Natural killer cell treated with Interleukin-12 subunit alpha and Interleukin-12 subunit beta and Interleukin-15 and Interleukin-18, amount 100 ng/mL, for 72 hours (primary cell): ENCODE data around the gene CDX2. TPM values are rescaled to one million over a fixed set of nuclear protein-coding genes. Genes with fewer than 3 reads are reported as not detected.
"Not testable (repeated sequence)": the region's sequence is repeated elsewhere in the genome, so short reads cannot be mapped to it uniquely, and the experiment has no call there.

Experiments used
- ATAC-seq, 2 donors: fragments of 150-1000 bp; cut with Tn5 transposase in 1 of 2; sonication (Bioruptor Pico), chemical (Tn5 transposase) in 1 of 2; 2 replicates each; pipeline ENCODE4 v1.10.0; 2021
- DNase-seq: peaks from one replicate; pipeline ENCODE4 v3.0.0; 2022; ENCODE audit warnings: low spot score
- H3K27ac Mint-ChIP-seq, 2 donors: 1 replicate in 1 of 2; 2 replicates in 1 of 2; pipeline ENCODE4 v1.8.0; 2022; ENCODE audit warnings: mixed read lengths in 2 of 2, mild to moderate bottlenecking in 1 of 2, moderate library complexity in 1 of 2
- H3K27me3 Mint-ChIP-seq, 2 donors: 1 replicate in 1 of 2; 2 replicates in 1 of 2; pipeline ENCODE4 v1.8.0; 2022; ENCODE audit warnings: mixed read lengths in 2 of 2
- H3K36me3 Mint-ChIP-seq: one replicate; pipeline ENCODE4 v1.8.0; 2022; ENCODE audit warnings: mixed read lengths
- H3K4me1 Mint-ChIP-seq, 2 donors: 1 replicate in 1 of 2; 2 replicates in 1 of 2; pipeline ENCODE4 v1.8.0; 2022; ENCODE audit warnings: low read depth in 2 of 2, mixed read lengths in 2 of 2, mild to moderate bottlenecking in 1 of 2
- H3K4me3 Mint-ChIP-seq: one replicate; pipeline ENCODE4 v1.8.0; 2022; ENCODE audit warnings: mixed read lengths
- H3K9me3 Mint-ChIP-seq: 2 replicates; pipeline ENCODE4 v1.8.0; 2022; ENCODE audit warnings: mixed read lengths
- total RNA-seq, 2 donors: library from RNA; stranded (reverse); gene quantifications; one replicate each; pipeline ENCODE4 v1.2.3, GENCODE V29; 2022

Gene CDX2
- total RNA-seq, result not detected

GRCh38 chr13:27969082-27969865 lies at the start of gene CDX2:
Gene CDX2 (minus strand): TSS chr13:27969315. CDS start chr13:27969006, 309 bp downstream.
- peaks cover 0 to 7% of the 10 kb centered on the region in 2 donors for H3K4me1 Mint-ChIP-seq
- no peak within 1 kb of the TSS for H3K27ac Mint-ChIP-seq
- no peak for DNase-seq
- no peaks in the 10 kb centered on the region for H3K9me3 Mint-ChIP-seq
- no peaks in the 10 kb centered on the region for H3K36me3 Mint-ChIP-seq
- ATAC-seq, result no peak
- peaks cover 53 to 58% of the 10 kb centered on the region in 2 donors for H3K27me3 Mint-ChIP-seq
- H3K4me3 Mint-ChIP-seq, result no peak within 1 kb of the TSS

- no peaks in the 10 kb centered on the region for H3K4me1 Mint-ChIP-seq
- no peak for DNase-seq
These were observed 45.2 kb upstream of the CDX2 start for GRCh38 chr13:28014301-28014700.

DNA sequence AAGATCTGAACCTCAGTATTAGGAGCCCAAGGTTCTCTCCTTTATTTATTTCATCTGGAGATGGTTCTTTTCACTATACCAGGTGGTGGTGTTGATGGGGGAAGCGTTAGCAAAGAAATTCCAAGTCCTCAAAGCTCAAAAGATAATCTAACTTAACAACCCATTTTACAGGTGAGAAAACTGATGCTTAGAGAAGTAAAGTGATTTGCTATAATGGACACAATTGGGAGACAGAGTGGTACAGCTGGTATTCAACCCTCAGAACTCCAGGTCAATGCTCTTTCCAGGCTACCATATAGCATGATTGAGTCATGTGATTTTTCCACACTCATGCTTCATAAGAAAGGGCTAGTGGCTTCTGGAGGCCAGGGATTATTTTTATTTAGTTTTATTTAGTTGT lies 44.4 kb upstream of the CDX2 start:
- H3K4me3 Mint-ChIP-seq, result no peak overlapping the region
- no peaks in the 10 kb centered on the region for H3K9me3 Mint-ChIP-seq
- ATAC-seq (no peak), DNase-seq (no peak)
- no peaks in the 10 kb centered on the region for H3K36me3 Mint-ChIP-seq
- no peaks in the 10 kb centered on the region for H3K4me1 Mint-ChIP-seq
- no peak overlapping the region for H3K27ac Mint-ChIP-seq
- peaks cover 8 to 29% of the 10 kb centered on the region in 2 donors for H3K27me3 Mint-ChIP-seq

More at GRCh38 chr13:28014301-28014700, 45.2 kb upstream of the CDX2 start:
- no peak for ATAC-seq
- Mint-ChIP-seq H3K9me3 (no peaks in the 10 kb centered on the region), H3K27me3 (peaks cover 4 to 23% of the 10 kb centered on the region in 2 donors), H3K27ac (no peak overlapping the region), H3K4me3 (no peak overlapping the region), H3K36me3 (no peaks in the 10 kb centered on the region)

DNA sequence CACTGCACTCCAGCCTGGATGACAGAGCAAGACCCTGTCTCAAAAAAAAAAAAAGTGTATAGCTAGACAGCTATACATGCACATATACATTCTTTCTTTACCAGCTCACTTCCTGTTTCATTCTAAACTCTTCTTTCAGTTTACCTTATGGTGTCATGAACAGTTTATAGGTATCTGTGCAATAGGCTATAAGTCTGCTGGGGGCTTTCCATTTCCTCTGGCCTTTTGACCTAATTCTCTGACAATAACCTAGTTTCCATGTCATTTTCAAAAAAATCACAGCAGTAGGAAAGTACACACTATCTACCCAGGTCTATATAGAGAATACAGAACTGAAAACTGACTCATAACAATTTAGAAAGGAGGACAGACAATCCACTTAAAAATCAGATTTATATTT lies 43.8 kb upstream of the CDX2 start:
- no peak overlapping the region for H3K4me3 Mint-ChIP-seq
- H3K4me1 Mint-ChIP-seq, result no peaks in the 10 kb centered on the region
- H3K27ac Mint-ChIP-seq, result no peak overlapping the region
- H3K9me3 Mint-ChIP-seq, result no peaks in the 10 kb centered on the region
- H3K27me3 Mint-ChIP-seq, result peaks cover 8 to 29% of the 10 kb centered on the region in 2 donors
- no peaks in the 10 kb centered on the region for H3K36me3 Mint-ChIP-seq
- ATAC-seq (no peak), DNase-seq (no peak)

GRCh38 chr13:28012383-28012782 lies 43.3 kb upstream of the CDX2 start:
- no peak overlapping the region for H3K27ac Mint-ChIP-seq
- H3K9me3 Mint-ChIP-seq, result no peaks in the 10 kb centered on the region
- DNase-seq (no peak), ATAC-seq (no peak)
- H3K4me3 Mint-ChIP-seq, result no peak overlapping the region
- no peaks in the 10 kb centered on the region for H3K4me1 Mint-ChIP-seq
- no peaks in the 10 kb centered on the region for H3K36me3 Mint-ChIP-seq
- H3K27me3 Mint-ChIP-seq, result peaks cover 8 to 29% of the 10 kb centered on the region in 2 donors

DNA sequence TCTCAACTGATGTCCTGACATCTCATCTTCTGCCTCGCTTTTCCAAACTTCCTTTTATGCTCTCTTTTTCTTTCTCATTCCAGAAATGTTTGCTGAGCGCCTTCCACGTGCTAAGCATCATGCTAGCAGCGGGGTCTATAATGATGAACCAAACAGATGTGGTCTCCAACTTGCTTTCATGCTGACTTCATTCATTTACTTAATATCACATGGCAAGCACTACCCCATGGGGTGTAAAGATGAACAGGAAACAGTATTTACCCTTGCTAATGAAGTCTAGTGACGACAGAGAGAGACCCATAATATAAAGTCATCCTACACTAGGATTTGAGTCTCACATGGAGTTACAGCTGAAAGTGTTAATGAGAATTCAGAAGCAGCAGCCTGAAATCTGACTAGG lies 40.9 kb upstream of the CDX2 start:
- Mint-ChIP-seq H3K27ac (no peak overlapping the region), H3K4me1 (no peaks in the 10 kb centered on the region), H3K4me3 (no peak overlapping the region), H3K9me3 (no peaks in the 10 kb centered on the region), H3K36me3 (no peaks in the 10 kb centered on the region), H3K27me3 (peaks cover 8 to 29% of the 10 kb centered on the region in 2 donors)
- no peak for ATAC-seq
- no peak for DNase-seq

GRCh38 chr13:28005016-28005415 lies 35.9 kb upstream of the CDX2 start:
- ATAC-seq, H3K9me3 Mint-ChIP-seq, H3K27ac Mint-ChIP-seq, H3K4me1 Mint-ChIP-seq, H3K36me3 Mint-ChIP-seq, H3K4me3 Mint-ChIP-seq, DNase-seq: not testable (repeated sequence)
- H3K27me3 Mint-ChIP-seq, result peaks cover 5 to 14% of the 10 kb centered on the region in 2 donors

GRCh38 chr13:28002886-28003698 lies 34.0 kb upstream of the CDX2 start:
- no peak overlapping the region for H3K27ac Mint-ChIP-seq
- ATAC-seq, result no peak
- H3K4me3 Mint-ChIP-seq, result no peak overlapping the region
- H3K4me1 Mint-ChIP-seq, result no peaks in the 10 kb centered on the region
- no peaks in the 10 kb centered on the region for H3K9me3 Mint-ChIP-seq
- no peaks in the 10 kb centered on the region for H3K27me3 Mint-ChIP-seq
- no peak for DNase-seq
- H3K36me3 Mint-ChIP-seq, result no peaks in the 10 kb centered on the region

DNA sequence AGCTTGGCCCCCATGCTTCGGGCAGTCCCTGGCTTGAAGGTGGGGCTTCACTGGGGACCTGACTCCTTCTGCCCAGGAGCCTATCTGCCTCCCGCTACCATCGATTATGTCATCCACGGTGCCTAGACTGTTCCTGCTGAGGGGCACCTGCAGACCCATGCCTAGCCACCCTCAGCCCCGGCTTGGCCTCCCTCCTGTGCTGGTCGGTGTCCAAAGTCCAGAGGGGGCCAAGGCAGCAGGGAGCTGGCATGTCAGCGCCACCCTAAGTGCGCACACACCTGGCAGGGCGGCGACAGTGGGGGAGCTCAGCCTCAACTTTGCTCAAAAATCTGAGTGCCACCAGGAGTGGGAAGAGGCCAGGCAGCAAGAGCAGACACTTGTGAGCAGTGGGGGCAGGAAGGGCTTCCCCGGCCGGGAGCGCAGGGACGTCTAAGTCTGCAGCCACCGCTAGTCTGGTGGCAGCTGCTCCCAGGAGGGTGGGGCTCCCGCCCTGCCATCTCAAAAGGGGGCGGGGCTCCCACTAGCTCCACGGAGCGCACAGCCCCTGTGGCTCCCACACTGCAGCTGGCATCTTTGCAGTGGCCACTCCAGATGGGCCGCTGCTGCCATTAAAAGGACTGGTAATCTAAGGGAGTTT lies 32.8 kb upstream of the CDX2 start:
- H3K9me3 Mint-ChIP-seq, result no peaks in the 10 kb centered on the region
- H3K27ac Mint-ChIP-seq, result no peak overlapping the region
- H3K4me1 Mint-ChIP-seq, result no peaks in the 10 kb centered on the region
- ATAC-seq, result peak; percentile 22 to 33
- no peaks in the 10 kb centered on the region for H3K36me3 Mint-ChIP-seq
- no peaks in the 10 kb centered on the region for H3K27me3 Mint-ChIP-seq
- no peak for DNase-seq
- H3K4me3 Mint-ChIP-seq, result no peak overlapping the region

DNA sequence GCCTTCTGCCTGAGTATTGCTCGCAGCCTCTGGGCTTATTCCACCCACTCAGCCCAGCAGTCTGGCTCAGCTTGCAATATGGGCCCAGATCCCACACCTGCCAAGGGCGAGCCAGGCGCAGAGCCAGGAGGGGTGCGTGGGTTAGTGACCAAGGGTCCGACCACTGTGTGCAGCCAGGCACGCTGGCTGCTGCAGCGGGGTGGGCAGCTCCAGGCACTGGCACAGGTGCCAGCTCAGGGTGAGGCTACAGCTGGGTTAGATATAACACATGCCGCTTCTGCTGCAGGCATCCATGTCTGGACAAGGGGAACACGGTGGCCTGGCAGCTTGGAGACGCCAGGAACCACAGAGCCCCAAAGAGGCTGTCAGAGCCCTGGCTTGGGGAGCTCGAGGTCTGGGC lies 31.9 kb upstream of the CDX2 start:
- peak; percentile 25 to 55 for ATAC-seq
- H3K4me3 Mint-ChIP-seq, result no peak overlapping the region
- H3K27ac Mint-ChIP-seq, result no peak overlapping the region
- no peaks in the 10 kb centered on the region for H3K36me3 Mint-ChIP-seq
- no peaks in the 10 kb centered on the region for H3K27me3 Mint-ChIP-seq
- no peaks in the 10 kb centered on the region for H3K9me3 Mint-ChIP-seq
- no peak for DNase-seq
- H3K4me1 Mint-ChIP-seq, result no peaks in the 10 kb centered on the region

DNA sequence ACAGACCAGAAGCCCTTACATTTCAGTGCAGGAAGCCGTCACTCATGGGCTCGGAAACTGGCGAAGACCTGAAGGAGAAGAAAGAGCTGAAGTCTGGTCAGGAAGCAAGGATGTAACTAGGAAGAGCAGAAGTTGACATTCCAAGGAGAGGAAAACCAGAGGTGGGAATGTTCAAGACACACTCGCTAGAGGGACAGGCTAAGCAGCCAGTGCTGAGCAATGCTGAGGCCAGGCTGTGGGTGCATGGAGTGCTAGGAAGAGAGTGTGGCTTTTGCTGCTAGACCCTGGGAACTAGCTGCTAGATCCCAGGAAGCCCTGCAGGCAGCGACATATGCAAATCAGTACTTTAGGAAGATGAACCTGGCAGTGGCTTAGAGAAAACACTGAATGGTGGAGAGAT lies 31.5 kb upstream of the CDX2 start:
- no peaks in the 10 kb centered on the region for H3K9me3 Mint-ChIP-seq
- DNase-seq, result no peak
- H3K36me3 Mint-ChIP-seq, result no peaks in the 10 kb centered on the region
- no peaks in the 10 kb centered on the region for H3K27me3 Mint-ChIP-seq
- no peaks in the 10 kb centered on the region for H3K4me1 Mint-ChIP-seq
- peak in 1 of 2 donors; percentile 51 for ATAC-seq
- H3K4me3 Mint-ChIP-seq, result no peak overlapping the region
- no peak overlapping the region for H3K27ac Mint-ChIP-seq

GRCh38 chr13:27997904-27998522 lies 28.9 kb upstream of the CDX2 start:
- DNase-seq (no peak), ATAC-seq (no peak)
- H3K4me3 Mint-ChIP-seq, result no peak overlapping the region
- H3K36me3 Mint-ChIP-seq, result no peaks in the 10 kb centered on the region
- no peaks in the 10 kb centered on the region for H3K4me1 Mint-ChIP-seq
- no peaks in the 10 kb centered on the region for H3K27me3 Mint-ChIP-seq
- no peak overlapping the region for H3K27ac Mint-ChIP-seq
- H3K9me3 Mint-ChIP-seq, result no peaks in the 10 kb centered on the region

GRCh38 chr13:27991881-27992280 lies 22.8 kb upstream of the CDX2 start:
- Mint-ChIP-seq H3K27ac (no peak overlapping the region), H3K27me3 (peaks cover 6 to 11% of the 10 kb centered on the region in 2 donors), H3K4me3 (no peak overlapping the region), H3K36me3 (no peaks in the 10 kb centered on the region), H3K9me3 (no peaks in the 10 kb centered on the region), H3K4me1 (no peaks in the 10 kb centered on the region)
- DNase-seq (no peak), ATAC-seq (no peak)
